Measurements from ENCODE around the gene DNAH2.

DNAH2 gene

GRCh38 chr17:7882068-7882467, 164.5 kb downstream of the DNAH2 start:
- no peak for DNase-seq

- no peak for DNase-seq
Measured at GRCh38 chr17:7882629-7883028, 165.1 kb downstream of the DNAH2 start.
